Retina (tissue), 1 donor: ENCODE measurements around the gene TULP3.

Experiments used
- DNase-seq: peaks from one replicate; pipeline ENCODE4 v3.0.0-alpha.2; 2016

The TULP3 gene

DNA sequence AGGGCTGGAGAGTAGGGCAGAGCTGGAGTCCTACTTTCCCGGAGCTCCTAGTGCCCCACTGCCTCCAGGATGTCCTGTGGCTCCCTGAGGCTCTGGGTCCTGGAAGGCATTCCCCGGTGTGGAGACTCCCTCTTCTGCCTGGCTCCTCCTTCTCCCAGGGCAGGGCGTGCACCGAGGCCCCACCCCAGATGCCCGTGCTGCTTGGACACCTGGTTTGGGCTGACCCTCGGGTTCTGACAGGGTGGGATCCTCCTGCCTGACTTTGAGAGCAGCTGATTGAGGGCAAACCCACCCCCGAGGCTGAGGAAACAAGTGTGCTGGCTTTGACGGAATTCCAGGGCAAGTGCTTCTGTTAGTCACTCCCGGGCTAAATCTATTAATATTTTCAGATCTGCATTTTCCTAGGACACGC, 83.9 kb downstream of the TULP3 start:
- no peak for DNase-seq

DNA sequence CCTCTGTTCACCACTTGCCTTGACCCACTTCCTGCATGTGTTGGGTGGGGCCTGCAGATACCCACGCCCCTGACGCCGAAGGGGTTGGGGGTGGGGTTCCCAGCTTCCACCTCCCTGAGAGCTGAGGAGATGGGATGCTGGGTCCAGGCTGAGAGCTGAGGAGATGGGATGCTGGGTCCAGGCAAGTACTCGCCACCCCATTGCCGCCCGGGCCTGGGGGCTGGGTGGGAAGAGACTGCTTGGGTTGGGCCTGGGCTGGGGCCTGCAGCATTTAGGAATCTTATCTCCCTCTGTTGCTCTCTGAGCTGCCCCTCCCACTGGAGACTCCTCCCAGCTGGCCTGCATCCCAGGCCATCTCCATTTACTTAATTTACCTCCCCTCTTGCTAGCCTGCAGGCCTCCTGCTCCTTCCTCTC, 85.9 kb downstream of the TULP3 start:
- DNase-seq: no peak

GRCh38 chr12:2977776-2978175, 87.1 kb downstream of the TULP3 start:
- DNase-seq: no peak

- no peak for DNase-seq
Observed at GRCh38 chr12:2979806-2980205, 89.1 kb downstream of the TULP3 start.

GRCh38 chr12:2980630-2981029, 89.9 kb downstream of the TULP3 start:
- DNase-seq: no peak

DNA sequence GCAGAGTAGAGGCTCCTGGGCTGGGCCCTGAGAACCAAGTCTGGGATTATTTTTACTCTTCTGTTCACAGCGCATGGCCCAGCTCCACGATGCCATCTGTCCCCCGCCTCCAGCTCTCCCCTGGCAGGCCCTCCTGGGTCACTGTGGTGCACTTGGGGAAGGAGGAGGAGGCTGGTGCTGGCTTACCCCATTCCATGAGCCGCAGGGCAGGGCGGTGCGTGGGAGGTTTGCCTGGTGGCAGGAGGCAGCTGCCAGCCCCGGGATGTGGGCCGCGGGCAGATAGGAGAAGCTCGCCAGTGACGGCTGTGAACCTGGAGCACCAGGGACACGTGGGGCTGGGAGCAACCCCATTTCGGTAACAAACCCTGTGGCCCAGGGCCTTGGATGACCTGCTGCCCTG, 91.7 kb downstream of the TULP3 start:
- DNase-seq: no peak

GRCh38 chr12:2984249-2984648, 93.6 kb downstream of the TULP3 start:
- no peak for DNase-seq

GRCh38 chr12:2984698-2985097, 94.0 kb downstream of the TULP3 start:
- DNase-seq: no peak

DNA sequence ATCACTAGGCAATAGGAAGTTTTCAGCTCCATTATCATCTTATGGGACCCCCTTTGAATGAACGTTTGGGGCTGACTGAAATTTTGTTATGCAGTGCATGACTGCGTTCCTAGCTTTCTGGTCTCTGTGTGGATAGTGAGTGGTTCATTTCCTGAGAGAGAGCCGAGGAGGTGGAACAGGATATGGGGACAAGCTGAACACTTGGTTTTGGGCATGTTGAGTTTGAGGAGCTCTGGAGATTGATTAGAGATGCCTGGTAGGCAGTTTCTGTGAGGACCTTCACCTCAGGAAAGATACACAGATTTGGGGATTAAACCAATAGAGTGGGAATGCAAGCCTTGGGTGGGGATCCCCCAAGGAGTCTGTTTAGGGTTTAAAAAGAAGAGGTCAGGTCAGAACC, 96.2 kb downstream of the TULP3 start:
- no peak for DNase-seq

- DNase-seq: no peak
Observed at GRCh38 chr12:2988494-2988893, 97.8 kb downstream of the TULP3 start.
